ENCODE data around the gene PCDH10. TPM values are rescaled to one million over a fixed set of nuclear protein-coding genes. Genes with fewer than 3 reads are reported as not detected.

The PCDH10 gene
- total and polyA plus RNA-seq, 2 of the 8 experiments (the other 6 are each of a cell fraction or from before 2014, with no cell fraction given), result 2.2 to 10.0 TPM

- TF ChIP-seq SP1 (IDR thresholded peaks at IDR 0.05; ENCODE audit: low read depth, low read length) (no peak), SIX5 (IDR thresholded peaks at IDR 0.05; ENCODE audit: low read depth, low read length) (no peak), YY1 (IDR thresholded peaks at IDR 0.05; ENCODE audit: low read depth, low read length) (no peak), CHD1 (IDR thresholded peaks at IDR 0.05; ENCODE audit: low read depth, low read length) (no peak), GTF2F1 (IDR thresholded peaks at IDR 0.05; ENCODE audit: borderline replicate concordance, low read depth, low read length) (no peak), SP2 (IDR thresholded peaks at IDR 0.05; ENCODE audit: low read length) (no peak), CBX5 (IDR thresholded peaks at IDR 0.05; ENCODE audit: low read depth, low read length) (no peak)
Measured at GRCh38 chr4:133178956-133179355, 29.9 kb downstream of the PCDH10 start (continued).

Measured in H1 (cell line).